Type B pancreatic cell (in vitro differentiated cells): Measurements from ENCODE around the gene C9. TPM values are rescaled to one million over a fixed set of nuclear protein-coding genes. Genes with fewer than 3 reads are reported as not detected.
"Not testable (repeated sequence)": the region's sequence is repeated elsewhere in the genome, so short reads cannot be mapped to it uniquely, and the experiment has no call there.

Source experiments
- DNase-seq: peaks from one replicate; pipeline ENCODE4 v3.0.0; 2021; ENCODE audit warnings: mixed read lengths; ENCODE audit not compliant: unreplicated experiment; ENCODE audit errors: extremely low spot score
- H3K27ac Mint-ChIP-seq: 2 replicates; pipeline ENCODE4 v1.8.0; 2021; ENCODE audit warnings: mild to moderate bottlenecking, mixed read lengths
- H3K27me3 Mint-ChIP-seq: 2 replicates; pipeline ENCODE4 v1.8.0; 2021; ENCODE audit warnings: mixed read lengths
- H3K36me3 Mint-ChIP-seq: 2 replicates; pipeline ENCODE4 v1.8.0; 2021; ENCODE audit warnings: mixed read lengths
- H3K4me1 Mint-ChIP-seq: one replicate; pipeline ENCODE4 v1.8.0; 2021; ENCODE audit warnings: mixed read lengths; ENCODE audit not compliant: unreplicated experiment
- H3K4me3 Mint-ChIP-seq: 2 replicates; pipeline ENCODE4 v1.8.0; 2021; ENCODE audit warnings: mild to moderate bottlenecking, mixed read lengths
- H3K9me3 Mint-ChIP-seq: 2 replicates; pipeline ENCODE4 v1.8.0; 2021; ENCODE audit warnings: mixed read lengths
- total RNA-seq: library from RNA; stranded (reverse); gene quantifications from 2 replicates; pipeline ENCODE4 v1.2.1, GENCODE V29; 2021; ENCODE audit warnings: low replicate concordance
- TF ChIP-seq, protein P1 (sequence below): fragments of 200-600 bp; sonication (generic); conservative IDR thresholded peaks from 2 replicates; pipeline ENCODE4 v1.5.0; 2021; ENCODE audit warnings: antibody characterized with exemption, mild to moderate bottlenecking

The C9 gene
- total RNA-seq, 1 donor from 2014 or later = not detected

DNA sequence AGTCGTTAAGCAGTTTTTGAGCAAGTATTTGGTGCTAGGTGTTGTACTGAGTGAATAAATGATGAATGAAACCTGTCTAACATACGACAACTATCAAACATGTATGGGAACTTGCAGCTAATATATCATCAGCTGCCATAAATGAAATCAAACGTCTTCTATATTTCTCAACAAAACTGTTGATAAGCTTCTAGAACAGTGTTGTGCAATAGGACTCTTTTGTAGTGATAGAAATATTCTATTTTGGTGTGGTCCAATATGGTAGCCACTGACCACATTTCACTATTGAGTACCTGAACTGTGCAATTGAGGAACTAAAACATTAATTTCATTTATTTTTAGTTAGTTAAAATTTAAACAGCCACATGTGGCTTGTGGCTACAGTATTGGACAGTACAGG lies 128.6 kb downstream of the C9 start:
- H3K27ac Mint-ChIP-seq = no peak overlapping the region
- H3K36me3 Mint-ChIP-seq = no peaks in the 10 kb centered on the region
- DNase-seq = no peak
- peaks cover 6% of the 10 kb centered on the region for H3K27me3 Mint-ChIP-seq
- H3K4me3 Mint-ChIP-seq = no peak overlapping the region
- no peaks in the 10 kb centered on the region for H3K4me1 Mint-ChIP-seq
- TF ChIP-seq, protein P1, sequence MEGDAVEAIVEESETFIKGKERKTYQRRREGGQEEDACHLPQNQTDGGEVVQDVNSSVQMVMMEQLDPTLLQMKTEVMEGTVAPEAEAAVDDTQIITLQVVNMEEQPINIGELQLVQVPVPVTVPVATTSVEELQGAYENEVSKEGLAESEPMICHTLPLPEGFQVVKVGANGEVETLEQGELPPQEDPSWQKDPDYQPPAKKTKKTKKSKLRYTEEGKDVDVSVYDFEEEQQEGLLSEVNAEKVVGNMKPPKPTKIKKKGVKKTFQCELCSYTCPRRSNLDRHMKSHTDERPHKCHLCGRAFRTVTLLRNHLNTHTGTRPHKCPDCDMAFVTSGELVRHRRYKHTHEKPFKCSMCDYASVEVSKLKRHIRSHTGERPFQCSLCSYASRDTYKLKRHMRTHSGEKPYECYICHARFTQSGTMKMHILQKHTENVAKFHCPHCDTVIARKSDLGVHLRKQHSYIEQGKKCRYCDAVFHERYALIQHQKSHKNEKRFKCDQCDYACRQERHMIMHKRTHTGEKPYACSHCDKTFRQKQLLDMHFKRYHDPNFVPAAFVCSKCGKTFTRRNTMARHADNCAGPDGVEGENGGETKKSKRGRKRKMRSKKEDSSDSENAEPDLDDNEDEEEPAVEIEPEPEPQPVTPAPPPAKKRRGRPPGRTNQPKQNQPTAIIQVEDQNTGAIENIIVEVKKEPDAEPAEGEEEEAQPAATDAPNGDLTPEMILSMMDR = no peak
- peaks cover 13% of the 10 kb centered on the region for H3K9me3 Mint-ChIP-seq

DNA sequence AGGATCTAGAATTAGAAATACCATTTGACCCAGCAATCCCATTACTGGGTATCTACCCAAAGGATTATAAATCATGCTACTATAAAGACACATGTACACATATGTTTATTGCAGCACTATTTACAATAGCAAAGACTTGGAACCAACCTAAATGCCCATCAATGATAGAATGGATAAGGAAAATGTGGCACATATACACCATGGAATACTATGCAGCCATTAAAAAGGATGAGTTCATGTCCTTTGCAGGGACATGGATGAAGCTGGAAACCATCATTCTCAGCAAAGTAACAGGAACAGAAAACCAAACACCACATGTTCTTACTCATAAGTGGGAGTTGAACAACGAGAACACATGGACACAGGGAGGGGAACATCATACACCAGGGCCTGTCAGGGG lies 129.8 kb downstream of the C9 start:
- H3K4me1 Mint-ChIP-seq, H3K36me3 Mint-ChIP-seq, H3K9me3 Mint-ChIP-seq, H3K4me3 Mint-ChIP-seq, H3K27me3 Mint-ChIP-seq, H3K27ac Mint-ChIP-seq, DNase-seq: not testable (repeated sequence)

Other genes with a start within 250 kb of the C9 start
- gene FYB1, start 144.9 kb downstream of the C9 start, total RNA-seq = 0.24 and 0.33 TPM in 2 replicates
- gene DAB2, start 60.5 kb upstream of the C9 start, total RNA-seq = 24.2 and 91.6 TPM in 2 replicates